Esophagus muscularis mucosa (tissue), 4 donors: ENCODE data around the gene PPP2R5D.

Source experiments
- EP300 ChIP-seq: sonication (generic); formaldehyde crosslinking; IDR thresholded peaks from one replicate; pipeline ENCODE4 v1.6.1; 2017; ENCODE audit warnings: antibody characterized with exemption
- POLR2A ChIP-seq: fragments of 450-650 bp; IDR thresholded peaks from one replicate; pipeline ENCODE4 v1.6.1; 2017; ENCODE audit warnings: antibody characterized with exemption, moderate library complexity, mild to moderate bottlenecking, low read depth
- POLR2AphosphoS5 ChIP-seq, 2 donors: sonication (generic); formaldehyde crosslinking; IDR thresholded peaks; one replicate each; pipeline ENCODE4 v1.6.1; 2017; ENCODE audit warnings: antibody characterized with exemption in 2 of 2
- TF ChIP-seq, protein P1 (sequence below), 3 experiments: fragments of 200-600 bp in 2 of 3; fragments of 450-650 bp in 1 of 3; sonication (generic) in 2 of 3; IDR thresholded peaks; one replicate each; pipeline ENCODE4 v1.5.1; 2017 to 2019; ENCODE audit warnings: antibody characterized with exemption in 3 of 3, mild to moderate bottlenecking in 2 of 3, moderate library complexity in 1 of 3

DNA sequence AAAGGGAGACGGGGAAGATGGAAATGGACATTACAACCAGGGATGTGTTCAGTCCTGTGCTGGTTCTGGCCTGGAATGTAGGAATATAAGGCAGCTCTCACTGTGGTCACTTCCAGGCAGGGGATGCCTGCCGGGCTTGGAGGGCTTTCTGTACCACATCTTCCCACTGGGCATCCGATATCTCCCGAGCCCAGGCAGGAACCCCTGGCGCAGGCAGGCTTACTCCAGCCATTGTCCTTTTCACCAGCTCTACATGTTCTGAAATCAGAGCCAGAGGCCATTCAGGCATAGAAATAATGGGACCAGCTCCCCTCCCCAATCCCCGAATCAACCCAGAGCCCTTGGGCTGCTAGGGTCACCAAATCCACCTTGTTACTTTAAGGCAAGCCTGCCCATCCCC lies 28.0 kb downstream of the PPP2R5D start:
- TF ChIP-seq, protein P1, sequence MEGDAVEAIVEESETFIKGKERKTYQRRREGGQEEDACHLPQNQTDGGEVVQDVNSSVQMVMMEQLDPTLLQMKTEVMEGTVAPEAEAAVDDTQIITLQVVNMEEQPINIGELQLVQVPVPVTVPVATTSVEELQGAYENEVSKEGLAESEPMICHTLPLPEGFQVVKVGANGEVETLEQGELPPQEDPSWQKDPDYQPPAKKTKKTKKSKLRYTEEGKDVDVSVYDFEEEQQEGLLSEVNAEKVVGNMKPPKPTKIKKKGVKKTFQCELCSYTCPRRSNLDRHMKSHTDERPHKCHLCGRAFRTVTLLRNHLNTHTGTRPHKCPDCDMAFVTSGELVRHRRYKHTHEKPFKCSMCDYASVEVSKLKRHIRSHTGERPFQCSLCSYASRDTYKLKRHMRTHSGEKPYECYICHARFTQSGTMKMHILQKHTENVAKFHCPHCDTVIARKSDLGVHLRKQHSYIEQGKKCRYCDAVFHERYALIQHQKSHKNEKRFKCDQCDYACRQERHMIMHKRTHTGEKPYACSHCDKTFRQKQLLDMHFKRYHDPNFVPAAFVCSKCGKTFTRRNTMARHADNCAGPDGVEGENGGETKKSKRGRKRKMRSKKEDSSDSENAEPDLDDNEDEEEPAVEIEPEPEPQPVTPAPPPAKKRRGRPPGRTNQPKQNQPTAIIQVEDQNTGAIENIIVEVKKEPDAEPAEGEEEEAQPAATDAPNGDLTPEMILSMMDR (IDR thresholded peaks at IDR 0.05): no peak
- TF ChIP-seq EP300 (no peak), POLR2A (no peak), POLR2AphosphoS5 (IDR thresholded peaks at IDR 0.05) (no peak)
